Pons (tissue), 1 donor: ENCODE data around the gene RFLNA.

Experiments
- DNase-seq: peaks from one replicate; pipeline ENCODE4 v3.0.0-alpha.2; 2016; ENCODE audit warnings: low spot score

The RFLNA gene

GRCh38 chr12:124358572-124358971 is 63.7 kb downstream of the RFLNA start:
- DNase-seq: no peak

GRCh38 chr12:124359671-124360581 is 65.0 kb downstream of the RFLNA start:
- DNase-seq: peak; percentile 45

- no peak for DNase-seq
These were observed 66.4 kb downstream of the RFLNA start for GRCh38 chr12:124361074-124361970.

- DNase-seq: no peak
These were observed 67.1 kb downstream of the RFLNA start for GRCh38 chr12:124361996-124362395.

- no peak for DNase-seq
These were observed 68.6 kb downstream of the RFLNA start for GRCh38 chr12:124363353-124363965.

GRCh38 chr12:124364543-124364942 is 69.7 kb downstream of the RFLNA start:
- no peak for DNase-seq
